ENCODE results near the gene TENM4. TPM values are rescaled to one million over a fixed set of nuclear protein-coding genes. Genes with fewer than 3 reads are reported as not detected.

The TENM4 gene
- total RNA-seq, 1 experiment from 2014 or later = 25.0 TPM

DNA sequence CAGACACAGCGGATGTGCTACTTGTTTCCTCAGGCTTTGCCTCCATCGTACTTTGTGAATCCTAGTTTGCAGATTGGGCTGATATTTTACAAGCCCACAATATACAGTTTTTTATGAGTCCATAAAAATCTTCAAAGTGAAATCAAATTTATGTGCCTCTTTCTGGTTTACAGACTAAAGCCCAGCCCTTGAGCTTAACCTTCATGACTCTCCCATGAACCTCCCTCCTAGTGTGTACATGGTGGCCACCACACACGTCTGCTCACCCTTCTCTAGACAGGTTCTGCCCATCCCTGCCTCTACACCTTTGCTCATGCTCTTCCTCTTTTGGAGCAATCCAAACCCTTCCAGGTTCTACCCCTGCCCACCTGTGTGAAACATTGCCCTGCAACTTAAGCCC is 129.4 kb downstream of the TENM4 start:
- H3K4me1 Mint-ChIP-seq = no peaks in the 10 kb centered on the region
- H3K36me3 Mint-ChIP-seq = no peaks in the 10 kb centered on the region
- H3K27ac Mint-ChIP-seq = no peak overlapping the region
- TF ChIP-seq ZNF232 (CRISPR knock-in tag; IDR thresholded peaks at IDR 0.05) (no peak), OVOL2 (CRISPR knock-in tag; IDR thresholded peaks at IDR 0.05; ENCODE audit: borderline replicate concordance) (no peak), ZNF396 (CRISPR knock-in tag; IDR thresholded peaks at IDR 0.05; ENCODE audit: borderline replicate concordance) (no peak), ESRRA (CRISPR knock-in tag; IDR thresholded peaks at IDR 0.05; ENCODE audit: borderline replicate concordance) (no peak)
- TF ChIP-seq, protein P1, sequence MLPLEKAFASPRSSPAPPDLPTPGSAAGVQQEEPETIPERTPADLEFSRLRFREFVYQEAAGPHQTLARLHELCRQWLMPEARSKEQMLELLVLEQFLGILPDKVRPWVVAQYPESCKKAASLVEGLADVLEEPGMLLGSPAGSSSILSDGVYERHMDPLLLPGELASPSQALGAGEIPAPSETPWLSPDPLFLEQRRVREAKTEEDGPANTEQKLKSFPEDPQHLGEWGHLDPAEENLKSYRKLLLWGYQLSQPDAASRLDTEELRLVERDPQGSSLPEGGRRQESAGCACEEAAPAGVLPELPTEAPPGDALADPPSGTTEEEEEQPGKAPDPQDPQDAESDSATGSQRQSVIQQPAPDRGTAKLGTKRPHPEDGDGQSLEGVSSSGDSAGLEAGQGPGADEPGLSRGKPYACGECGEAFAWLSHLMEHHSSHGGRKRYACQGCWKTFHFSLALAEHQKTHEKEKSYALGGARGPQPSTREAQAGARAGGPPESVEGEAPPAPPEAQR (CRISPR knock-in tag; IDR thresholded peaks at IDR 0.05) = no peak
- H3K4me3 Mint-ChIP-seq = no peak overlapping the region
- ChIA-PET POLR2A (no interaction called here), CTCF (no interaction called here)
- peaks cover 5% of the 10 kb centered on the region for H3K9me3 Mint-ChIP-seq
- ATAC-seq = no peak
- DNase-seq (ENCODE audit: low spot score) = no peak
- no peaks in the 10 kb centered on the region for H3K27me3 Mint-ChIP-seq (ENCODE audit: low read depth)

DNA sequence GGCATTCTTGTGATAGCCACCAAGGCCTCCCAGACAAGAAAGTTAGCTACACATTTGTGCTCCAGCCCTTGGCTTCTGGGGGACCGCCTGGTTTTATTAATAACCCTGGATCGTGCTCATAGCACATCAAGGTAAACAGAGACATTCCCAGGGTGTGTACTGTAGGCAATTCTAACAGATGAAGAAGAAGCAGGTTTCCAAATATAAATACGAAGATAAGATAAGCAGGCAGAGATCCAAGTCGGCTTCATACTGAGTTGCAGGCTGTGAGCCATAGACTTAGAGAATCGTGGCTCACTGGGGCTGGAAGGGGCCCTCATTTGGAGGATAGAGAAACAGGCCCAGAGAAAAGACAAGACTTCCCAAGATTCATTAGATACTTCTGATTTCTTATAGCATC is 131.4 kb downstream of the TENM4 start:
- peaks cover 5% of the 10 kb centered on the region for H3K9me3 Mint-ChIP-seq
- ChIA-PET POLR2A (no interaction called here), CTCF (no interaction called here)
- peaks cover 2% of the 10 kb centered on the region; the same call in 1 of the 2 replicates for H3K36me3 Mint-ChIP-seq
- no peaks in the 10 kb centered on the region for H3K27me3 Mint-ChIP-seq (ENCODE audit: low read depth)
- ATAC-seq = no peak
- no peak overlapping the region for H3K27ac Mint-ChIP-seq
- DNase-seq (ENCODE audit: low spot score) = no peak
- H3K4me3 Mint-ChIP-seq = no peak overlapping the region
- peaks cover 10% of the 10 kb centered on the region for H3K4me1 Mint-ChIP-seq
- TF ChIP-seq, protein P2, sequence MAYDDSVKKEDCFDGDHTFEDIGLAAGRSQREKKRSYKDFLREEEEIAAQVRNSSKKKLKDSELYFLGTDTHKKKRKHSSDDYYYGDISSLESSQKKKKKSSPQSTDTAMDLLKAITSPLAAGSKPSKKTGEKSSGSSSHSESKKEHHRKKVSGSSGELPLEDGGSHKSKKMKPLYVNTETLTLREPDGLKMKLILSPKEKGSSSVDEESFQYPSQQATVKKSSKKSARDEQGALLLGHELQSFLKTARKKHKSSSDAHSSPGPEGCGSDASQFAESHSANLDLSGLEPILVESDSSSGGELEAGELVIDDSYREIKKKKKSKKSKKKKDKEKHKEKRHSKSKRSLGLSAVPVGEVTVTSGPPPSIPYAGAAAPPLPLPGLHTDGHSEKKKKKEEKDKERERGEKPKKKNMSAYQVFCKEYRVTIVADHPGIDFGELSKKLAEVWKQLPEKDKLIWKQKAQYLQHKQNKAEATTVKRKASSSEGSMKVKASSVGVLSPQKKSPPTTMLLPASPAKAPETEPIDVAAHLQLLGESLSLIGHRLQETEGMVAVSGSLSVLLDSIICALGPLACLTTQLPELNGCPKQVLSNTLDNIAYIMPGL (CRISPR knock-in tag; IDR thresholded peaks at IDR 0.05) = no peak
- TF ChIP-seq, protein P3, sequence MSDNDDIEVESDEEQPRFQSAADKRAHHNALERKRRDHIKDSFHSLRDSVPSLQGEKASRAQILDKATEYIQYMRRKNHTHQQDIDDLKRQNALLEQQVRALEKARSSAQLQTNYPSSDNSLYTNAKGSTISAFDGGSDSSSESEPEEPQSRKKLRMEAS (CRISPR knock-in tag; IDR thresholded peaks at IDR 0.05) = no peak
- TF ChIP-seq E2F4 (CRISPR knock-in tag; IDR thresholded peaks at IDR 0.05; ENCODE audit: borderline replicate concordance, low read depth) (no peak), ZNF263 (CRISPR knock-in tag; IDR thresholded peaks at IDR 0.05; ENCODE audit: low read depth) (no peak), ZNF281 (CRISPR knock-in tag; IDR thresholded peaks at IDR 0.05) (no peak), FOXJ3 (CRISPR knock-in tag; IDR thresholded peaks at IDR 0.05; ENCODE audit: borderline replicate concordance) (no peak), SMAD4 (CRISPR knock-in tag; IDR thresholded peaks at IDR 0.05) (no peak), NR1H2 (CRISPR knock-in tag; IDR thresholded peaks at IDR 0.05) (no peak), CBFB (CRISPR knock-in tag; IDR thresholded peaks at IDR 0.05; ENCODE audit: low read depth) (no peak), SOX15 (CRISPR knock-in tag; IDR thresholded peaks at IDR 0.05) (no peak), NFATC4 (CRISPR knock-in tag; IDR thresholded peaks at IDR 0.05) (no peak), OVOL2 (CRISPR knock-in tag; IDR thresholded peaks at IDR 0.05; ENCODE audit: borderline replicate concordance) (no peak), MLX (CRISPR knock-in tag; IDR thresholded peaks at IDR 0.05) (no peak), MYBL2 (CRISPR knock-in tag; IDR thresholded peaks at IDR 0.05) (no peak)

Data from WTC11 (cell line).